NCI-H146 treated with DMSO at 0.1 percent for 48 hours (cell line): ENCODE data around the gene SH3PXD2B.
"Not testable (repeated sequence)": the region's sequence is repeated elsewhere in the genome, so short reads cannot be mapped to it uniquely, and the experiment has no call there.

Experiments
- DNase-seq: peaks from one replicate; lab custom pipeline; 2025; ENCODE audit not compliant: unreplicated experiment; lab: John Stamatoyannopoulos, UW

Gene SH3PXD2B

DNA sequence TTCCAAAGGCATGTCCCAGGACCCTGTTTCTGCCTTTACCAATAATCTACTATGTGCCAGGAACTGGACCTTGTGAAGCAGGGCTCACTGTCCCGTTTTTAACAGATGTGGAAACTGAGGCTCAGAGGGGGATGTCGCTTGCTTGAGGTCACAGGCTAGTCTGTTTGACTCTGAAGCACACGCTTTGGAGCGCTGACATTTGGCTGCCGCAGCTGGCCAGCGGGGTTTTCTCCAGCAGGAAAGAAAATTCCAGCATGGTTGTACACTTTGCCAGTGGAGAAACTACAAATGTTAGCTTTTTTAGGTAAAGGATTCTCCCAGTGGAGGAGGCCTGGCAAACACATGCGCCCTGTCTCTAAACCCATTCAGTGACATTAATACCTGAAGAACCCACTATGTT is 50.5 kb downstream of the SH3PXD2B start:
- no peak for DNase-seq

DNA sequence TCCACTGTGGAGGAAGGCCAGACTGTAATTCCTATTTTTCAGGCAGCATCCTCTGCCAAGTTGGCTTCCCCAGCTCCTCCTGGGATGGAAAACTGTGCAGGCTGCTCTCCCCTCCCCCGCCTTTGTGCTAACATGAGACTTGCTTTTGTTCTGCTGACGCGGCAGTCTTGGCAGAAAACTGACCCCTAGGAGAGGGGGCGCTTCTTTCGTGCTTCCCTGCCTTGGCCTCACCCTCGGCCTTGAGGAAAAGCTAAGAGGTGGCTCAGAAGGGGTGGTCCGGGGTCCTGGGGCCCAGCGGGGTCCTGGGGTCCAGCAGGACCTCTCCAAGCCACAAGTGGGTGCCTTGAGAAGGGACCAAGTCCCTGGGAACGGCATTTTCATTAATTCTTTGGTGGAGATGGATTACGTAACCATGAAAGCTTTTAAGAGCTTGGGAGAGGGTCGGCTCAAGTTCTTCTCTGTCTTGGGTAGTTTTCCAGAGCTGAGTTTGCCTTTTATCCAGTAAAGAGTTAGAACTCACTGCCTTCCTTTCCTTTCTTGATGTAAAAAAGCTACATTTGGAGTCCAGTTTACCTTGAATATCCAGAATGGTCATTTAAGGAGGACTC is 51.0 kb downstream of the SH3PXD2B start:
- DNase-seq = no peak

DNA sequence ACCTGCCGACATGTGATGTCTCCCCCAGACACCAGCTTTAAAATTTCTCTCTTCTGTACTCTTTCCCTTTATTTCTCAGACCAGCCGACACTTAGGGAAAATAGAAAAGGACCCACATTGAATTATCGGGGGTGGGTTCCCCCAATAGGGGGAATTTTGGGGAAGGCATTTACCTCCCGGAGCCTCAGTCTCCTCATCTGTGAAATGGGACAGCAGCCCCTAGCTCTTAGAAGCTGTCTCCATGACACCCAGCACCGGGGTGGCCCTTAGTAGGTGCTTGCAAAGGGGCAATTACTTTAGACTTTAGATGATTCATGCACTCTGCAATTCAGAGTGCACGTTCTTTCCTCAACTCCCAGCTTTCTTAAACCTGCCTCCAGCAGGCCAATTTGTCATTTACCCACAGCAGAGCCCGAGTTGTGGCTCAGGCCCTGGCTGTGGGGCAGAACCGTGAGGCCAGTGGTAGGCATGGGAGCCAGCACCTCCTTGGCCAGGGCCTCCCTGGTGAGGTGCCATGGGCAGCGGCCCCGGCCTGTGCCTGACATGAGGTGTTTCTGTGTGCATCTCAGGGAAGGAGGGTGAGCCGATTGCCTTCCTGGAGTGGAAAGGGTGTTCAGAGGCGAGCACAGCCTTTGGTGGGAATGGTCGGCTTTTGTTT is 51.7 kb downstream of the SH3PXD2B start:
- DNase-seq = no peak

DNA sequence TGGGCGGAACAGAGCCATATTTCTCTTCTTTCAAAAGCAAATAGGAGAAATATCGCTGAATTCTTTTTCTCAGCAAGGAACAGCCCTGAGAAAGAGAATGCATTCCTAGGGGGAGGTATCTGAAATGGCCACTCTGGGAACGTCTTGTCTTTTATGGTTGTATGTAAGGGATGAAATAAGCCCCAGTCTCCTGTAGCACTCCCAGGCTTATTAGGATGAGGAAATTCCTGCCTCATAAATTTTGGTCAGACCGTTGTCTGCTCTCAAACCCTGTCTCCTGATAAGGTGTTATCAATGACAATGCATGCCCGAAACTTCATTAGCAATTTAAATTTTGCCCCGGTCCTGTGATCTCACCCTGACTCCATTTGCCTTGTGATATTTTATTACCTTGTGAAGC is 52.3 kb downstream of the SH3PXD2B start:
- not testable (repeated sequence) for DNase-seq

DNA sequence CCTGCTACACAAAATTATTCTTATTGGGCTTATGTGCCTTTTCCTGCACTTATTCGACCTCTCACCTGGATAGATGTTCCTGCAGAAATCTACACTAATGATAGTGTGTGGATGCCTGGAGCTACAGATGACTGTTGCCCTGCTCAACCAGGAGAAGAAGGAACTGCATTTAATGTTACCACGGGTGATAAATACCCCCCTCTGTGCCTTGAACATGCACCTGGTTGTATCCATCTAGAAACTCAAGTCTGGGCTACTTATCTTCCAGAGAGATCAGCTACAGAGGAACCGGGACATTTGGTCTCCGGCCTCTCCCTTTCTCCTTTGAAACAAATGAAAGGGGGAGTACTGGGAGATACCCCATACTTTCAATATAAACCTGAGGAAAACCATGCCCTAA is 54.5 kb downstream of the SH3PXD2B start:
- DNase-seq = no peak

DNA sequence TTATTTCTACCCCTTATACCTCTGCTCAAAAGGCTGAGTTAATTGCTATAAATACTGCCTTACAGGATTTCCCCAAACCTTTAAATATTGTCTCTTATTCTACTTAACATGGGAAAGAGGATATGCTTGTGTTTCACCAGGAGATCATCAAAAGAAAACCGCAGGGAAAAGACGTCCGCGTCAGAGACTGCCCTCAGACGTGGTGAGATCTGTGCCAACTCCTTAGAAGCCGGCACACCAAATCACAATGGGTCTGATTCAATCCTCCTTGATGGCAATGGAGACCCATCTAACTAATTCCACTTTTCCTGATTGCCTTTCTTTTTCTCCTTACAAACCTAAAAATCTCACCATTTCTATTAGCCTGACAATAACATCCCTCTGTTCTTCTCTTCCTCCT is 55.0 kb downstream of the SH3PXD2B start:
- no peak for DNase-seq

DNA sequence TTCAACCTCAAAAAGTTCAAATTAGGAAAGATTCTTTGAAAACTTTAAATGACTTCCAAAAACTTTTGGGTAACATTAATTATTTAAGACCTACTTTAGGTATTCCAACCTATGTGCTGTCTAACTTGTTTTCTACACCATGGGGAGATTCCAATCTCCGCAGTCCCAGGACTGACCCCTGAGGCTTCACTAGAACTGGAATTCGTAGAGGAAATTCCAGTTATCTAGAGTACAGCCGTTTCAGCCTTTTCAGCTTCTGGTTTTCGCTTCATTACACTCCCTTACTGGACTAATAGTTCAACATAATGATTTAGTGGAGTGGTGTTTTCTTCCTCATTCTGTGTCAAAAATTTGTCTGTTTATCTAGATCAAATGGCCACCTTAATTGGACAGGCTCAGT is 55.7 kb downstream of the SH3PXD2B start:
- not testable (repeated sequence) for DNase-seq

DNA sequence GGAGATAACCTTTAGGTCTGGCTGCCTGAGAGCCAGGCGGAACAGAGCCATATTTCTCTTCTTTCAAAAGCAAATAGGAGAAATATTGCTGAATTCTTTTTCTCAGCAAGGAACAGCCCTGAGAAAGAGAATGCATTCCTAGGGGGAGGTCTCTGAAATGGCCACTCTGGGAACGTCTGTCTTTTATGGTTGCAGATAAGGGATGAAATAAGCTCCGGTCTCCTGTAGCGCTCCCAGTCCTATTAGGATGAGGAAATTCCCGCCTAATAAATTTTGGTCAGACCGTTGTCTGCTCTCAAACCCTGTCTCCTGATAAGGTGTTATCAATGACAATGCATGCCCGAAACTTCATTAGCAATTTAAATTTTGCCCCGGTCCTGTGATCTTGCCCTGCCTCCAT is 57.3 kb downstream of the SH3PXD2B start:
- DNase-seq = not testable (repeated sequence)

DNA sequence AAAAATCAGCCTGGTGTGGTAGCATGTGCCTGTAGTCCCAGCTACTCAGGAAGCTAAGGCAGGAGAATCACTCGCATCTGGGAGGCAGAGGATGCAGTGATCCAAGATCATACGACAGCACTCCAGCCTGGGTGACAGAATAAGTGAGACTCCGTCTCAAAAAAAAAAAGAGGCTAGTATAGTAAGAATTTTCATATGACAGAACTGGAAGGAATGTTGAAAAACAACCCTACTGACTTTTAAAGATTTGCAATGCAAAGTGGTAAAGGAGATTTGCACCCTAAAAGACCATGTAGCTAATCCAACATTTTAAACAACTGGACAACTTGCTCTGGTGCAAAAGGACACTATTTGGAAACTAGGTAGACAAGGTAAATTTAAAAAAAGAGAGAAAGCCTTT is 58.1 kb downstream of the SH3PXD2B start:
- no peak for DNase-seq

DNA sequence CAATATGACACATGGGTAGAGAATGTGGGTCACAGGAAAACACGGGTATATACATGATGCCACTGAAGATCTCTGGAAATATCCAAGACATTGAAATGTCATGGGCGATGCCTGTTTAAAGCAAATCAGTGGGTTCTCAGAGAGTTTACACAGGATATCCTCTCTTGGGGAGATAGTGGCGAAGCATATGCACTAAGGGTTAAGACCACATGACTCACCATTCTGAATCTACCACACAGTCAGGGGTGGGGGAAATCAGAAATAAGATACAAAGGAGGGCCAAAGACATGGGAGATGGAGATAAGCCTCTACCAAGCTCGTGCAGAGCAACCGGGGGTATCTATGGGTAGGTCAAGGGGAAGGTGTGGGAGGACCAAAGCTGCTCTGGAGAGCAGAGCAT is 58.8 kb downstream of the SH3PXD2B start:
- no peak for DNase-seq

DNA sequence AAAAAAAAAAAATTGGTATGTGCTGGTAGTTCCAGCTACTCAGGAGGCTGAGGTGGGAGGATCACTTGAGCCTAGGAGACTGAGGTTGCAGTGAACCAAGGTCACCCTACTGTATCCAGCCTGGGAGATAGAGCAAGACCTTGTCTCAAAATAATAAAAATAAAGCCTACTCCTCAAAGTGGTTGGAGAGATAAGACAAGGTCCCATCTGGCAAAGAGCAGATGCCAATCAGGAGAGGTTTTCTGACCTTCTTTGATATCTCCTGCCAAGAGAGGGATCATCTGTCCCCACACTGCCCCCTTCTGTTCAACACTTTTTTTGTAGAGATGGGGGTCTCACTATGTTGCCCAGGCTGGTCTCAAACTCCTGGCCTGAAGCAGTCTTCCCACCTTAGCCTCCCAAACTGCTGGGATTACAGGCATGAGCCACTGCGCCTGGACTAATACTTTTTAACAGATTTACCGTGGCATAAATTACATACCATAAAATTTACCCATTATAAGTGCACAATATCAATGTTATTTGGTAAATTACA is 64.7 kb downstream of the SH3PXD2B start:
- no peak for DNase-seq

DNA sequence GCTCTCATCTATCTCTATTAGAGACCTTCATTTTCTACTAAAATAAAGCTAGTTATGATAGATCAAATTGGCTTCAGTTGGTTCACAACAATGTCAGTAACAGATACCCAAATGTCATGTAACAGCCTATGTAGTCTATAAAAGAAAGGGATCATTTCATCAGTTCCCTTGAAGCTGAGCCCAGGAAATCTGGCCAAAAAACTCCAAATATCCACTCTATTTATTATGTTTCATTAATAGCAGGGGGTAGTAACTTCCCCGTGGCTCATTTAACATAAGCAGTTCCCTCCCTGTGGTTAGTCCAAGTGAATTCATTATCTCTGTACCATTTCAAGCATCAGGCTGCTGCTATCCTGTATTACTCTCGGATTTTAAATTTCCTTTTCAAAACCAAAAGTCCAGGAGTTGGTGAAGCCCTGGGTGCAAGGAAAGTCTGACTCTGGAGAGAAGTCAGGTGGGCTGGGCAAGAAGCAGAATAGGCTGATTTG is 66.0 kb downstream of the SH3PXD2B start:
- DNase-seq = no peak

DNA sequence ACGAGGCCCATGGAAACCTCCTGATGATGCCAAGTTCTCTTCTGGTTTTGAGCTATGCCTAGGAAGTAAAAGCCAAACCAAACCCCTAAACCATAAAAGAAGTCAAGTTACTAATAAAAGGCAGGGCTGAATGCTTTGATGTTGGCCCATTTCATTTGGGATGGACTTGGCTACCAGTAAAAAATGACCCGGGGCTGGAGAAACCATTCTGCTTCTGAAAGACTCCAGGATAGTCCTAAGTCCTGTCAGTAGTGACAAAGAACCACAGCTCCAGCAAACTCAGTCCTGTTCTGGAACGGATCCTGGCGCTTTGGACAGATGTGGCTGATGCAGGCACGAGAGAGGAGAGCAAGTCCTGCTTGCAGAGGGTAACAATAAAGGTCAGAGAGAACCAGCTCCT is 68.6 kb downstream of the SH3PXD2B start:
- no peak for DNase-seq

DNA sequence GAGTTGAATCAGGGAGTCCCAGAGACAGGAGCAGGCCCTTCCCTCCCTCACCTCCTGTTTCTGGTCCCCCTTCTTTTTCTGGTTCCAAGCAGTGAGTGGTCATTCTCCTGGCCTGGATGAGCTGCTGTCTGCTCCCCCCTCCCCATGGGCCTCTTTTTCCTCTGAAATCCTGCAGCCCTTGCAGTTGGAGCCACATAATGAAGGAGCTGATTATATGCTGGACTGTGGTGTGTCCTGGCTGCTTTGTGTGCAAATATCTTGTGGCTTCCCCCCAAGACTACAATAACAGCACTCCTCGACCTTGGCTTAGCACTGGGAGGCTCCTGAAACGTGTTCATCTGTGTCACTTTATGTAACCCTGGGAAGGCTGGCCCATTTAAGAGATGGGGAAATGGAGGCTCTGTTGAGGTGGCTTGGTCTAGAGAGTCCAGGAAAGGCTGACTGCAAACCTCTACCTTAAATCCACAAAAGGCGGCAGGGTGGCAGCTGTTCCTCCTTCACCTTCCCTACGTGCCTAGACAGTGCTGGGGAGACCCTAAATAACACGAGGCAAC is 69.2 kb downstream of the SH3PXD2B start:
- DNase-seq = no peak

DNA sequence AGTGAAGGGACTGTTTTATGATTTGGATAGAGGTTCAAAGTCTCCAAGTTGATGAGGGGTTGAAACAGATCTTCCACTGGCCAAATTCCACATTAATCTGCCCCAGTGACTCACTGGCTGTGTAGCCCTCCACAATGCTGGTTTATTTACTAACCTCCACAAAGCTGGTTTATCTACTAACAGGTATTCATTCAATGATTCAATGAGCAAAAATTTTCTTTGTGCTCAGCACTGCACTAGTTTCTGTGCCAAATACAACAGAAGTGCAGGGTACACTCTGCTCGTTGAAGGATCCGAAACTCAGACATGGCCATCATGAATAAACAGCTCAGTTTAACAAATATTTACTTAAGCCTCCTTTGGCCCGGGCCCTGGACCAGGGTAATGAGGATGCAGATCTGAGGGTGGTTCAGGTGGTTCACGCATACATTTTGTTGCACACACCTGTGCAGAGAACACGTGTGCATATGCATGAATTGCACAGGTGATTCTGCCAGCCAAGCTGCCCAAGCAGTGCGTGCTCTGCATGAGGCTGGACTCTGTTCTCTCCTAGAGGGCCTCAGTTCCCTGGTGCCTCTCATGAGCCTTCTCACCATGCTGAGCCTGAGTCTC is 71.0 kb downstream of the SH3PXD2B start:
- DNase-seq = no peak

DNA sequence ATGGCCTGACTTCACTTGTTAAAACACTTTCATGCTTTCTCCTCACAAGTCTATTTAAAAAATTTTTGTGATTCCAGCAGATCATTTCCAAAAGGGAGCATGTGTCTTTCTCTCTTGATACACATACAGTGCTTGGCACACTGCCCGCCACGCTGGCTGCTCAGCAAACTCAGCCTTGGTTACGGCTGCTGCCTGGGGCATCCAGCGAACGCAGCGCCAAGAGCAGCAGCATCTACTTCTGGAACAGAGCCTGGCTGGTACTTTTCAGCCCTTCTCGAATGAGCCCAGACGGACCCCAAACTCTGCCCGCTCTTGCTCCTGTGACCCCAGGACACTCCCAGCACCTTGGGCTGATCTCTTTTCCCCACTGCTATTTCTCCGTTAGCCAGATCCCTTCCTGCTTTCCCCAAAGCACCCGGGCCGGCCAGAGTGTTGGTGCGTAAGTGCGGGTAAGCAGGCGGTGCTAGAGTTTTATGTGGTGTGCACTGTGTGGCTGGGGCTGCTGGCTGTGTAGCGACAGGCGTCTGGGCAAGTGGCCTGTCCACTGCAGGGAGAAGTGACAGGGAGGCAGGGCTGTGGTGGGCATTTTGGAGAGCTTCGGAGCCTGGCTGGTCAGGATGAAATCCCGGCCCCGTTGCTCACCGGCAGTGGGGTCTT is 73.2 kb downstream of the SH3PXD2B start:
- no peak for DNase-seq

DNA sequence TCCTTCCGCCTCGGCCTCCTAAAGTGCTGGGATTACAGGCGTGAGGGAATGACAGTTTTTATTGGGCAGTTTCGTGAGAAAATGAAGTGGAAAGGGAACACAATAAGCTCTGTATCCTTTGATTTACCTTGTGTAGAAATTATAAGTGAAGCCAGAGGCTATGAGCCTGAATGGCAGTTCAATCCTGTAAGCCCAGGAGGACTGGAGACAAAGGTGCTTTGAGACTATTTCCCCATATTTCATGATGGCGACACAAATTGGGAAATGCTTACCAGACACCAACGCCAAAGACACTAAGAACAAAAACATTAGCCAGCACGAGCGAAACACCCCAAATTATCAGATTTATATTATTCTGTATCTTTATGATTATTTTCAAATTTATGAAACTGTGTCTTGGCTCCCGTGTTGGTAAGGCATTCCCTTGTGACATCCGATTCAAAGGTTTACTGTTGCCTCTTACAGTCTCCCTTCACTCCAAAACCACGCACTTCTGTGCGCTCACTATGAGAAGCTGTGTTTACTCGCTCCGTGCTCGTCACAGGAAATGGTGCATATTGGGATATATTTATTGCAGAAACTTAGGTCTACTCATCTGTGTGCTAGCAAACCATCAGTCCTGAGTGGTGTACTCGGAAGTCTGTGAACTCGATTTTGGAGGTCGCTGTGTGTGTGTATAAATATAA is 73.9 kb downstream of the SH3PXD2B start:
- no peak for DNase-seq

DNA sequence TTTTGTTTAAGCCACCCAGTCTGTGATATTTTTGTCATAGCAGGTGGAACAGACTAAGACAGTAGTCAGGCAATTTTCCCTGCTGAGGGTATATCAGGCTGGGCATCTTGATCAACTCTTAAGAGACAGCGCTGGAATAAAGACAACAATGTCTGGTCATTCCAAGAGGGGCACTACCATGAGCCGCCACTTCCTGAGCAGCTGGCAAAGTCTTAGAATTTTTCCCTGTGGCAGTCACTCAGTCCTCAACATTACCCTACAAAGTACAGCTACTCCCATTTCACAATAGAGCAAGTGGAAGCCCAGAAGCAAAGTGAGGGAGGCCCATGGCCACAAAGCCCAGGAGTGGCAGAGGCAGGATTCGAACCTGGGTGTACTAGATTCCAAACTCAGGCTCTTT is 74.8 kb downstream of the SH3PXD2B start:
- DNase-seq = no peak

DNA sequence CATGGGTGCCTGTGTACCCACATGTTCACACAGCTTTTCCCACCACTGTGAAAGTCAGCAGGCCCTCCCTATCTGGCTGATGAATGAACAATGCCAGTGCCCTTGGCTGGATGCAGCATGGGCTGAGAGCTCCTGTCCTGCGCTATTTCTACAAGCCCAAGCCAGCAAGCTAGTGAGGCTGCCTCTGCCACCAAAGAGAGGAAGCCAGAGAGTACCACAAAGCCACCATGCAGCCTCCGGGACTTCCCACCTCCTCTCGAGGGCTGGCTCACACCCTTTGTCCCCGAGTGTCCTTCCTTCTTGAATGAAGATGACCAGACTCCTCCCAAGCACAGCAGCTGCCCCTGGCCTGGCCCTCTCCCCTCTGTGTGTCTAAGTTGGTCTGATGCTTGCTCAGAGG is 76.5 kb downstream of the SH3PXD2B start:
- no peak for DNase-seq

DNA sequence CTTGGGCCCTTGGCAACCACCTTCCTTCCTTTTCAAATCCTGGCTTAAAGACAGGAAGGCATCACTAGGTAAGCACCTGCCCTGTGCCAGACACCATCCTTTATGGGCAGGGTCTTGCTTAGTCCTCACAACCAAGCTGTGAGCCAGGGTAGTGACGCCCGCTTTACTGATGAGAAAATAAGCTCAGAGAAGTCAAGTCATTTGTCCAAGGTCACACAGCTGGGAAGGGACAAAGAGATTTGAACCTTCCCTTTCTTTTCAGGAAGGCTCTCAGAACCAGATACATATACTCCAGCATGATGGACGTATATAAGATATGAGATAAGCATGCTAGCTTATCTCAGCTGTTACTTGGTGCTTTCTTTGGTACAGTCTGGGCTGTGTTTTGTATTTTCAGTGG is 76.9 kb downstream of the SH3PXD2B start:
- no peak for DNase-seq

DNA sequence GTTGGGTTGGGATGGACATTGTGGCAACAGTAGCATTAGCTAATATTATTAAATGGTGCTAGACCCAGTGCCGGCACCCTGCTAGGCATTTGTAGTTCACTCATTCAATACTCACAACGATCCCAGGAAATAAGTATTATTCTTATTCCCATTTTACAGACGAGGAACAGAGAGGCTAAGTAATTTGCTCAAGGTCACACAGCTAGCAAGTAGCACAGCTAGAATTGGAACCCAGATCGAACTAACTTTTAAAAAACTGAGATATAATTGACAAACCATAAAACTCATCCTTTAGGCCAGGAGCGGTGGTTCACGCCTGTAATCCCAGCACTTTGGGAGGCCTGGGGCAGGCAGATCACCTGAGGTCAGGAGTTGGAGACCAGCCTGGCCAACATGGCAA is 79.5 kb downstream of the SH3PXD2B start:
- no peak for DNase-seq
